ENCODE data around the gene FUZ. TPM values are rescaled to one million over a fixed set of nuclear protein-coding genes. Genes with fewer than 3 reads are reported as not detected.

FUZ gene
- total and polyA plus RNA-seq, 10 donors, result 10.7 to 22.1 (median 16.8) TPM

DNA sequence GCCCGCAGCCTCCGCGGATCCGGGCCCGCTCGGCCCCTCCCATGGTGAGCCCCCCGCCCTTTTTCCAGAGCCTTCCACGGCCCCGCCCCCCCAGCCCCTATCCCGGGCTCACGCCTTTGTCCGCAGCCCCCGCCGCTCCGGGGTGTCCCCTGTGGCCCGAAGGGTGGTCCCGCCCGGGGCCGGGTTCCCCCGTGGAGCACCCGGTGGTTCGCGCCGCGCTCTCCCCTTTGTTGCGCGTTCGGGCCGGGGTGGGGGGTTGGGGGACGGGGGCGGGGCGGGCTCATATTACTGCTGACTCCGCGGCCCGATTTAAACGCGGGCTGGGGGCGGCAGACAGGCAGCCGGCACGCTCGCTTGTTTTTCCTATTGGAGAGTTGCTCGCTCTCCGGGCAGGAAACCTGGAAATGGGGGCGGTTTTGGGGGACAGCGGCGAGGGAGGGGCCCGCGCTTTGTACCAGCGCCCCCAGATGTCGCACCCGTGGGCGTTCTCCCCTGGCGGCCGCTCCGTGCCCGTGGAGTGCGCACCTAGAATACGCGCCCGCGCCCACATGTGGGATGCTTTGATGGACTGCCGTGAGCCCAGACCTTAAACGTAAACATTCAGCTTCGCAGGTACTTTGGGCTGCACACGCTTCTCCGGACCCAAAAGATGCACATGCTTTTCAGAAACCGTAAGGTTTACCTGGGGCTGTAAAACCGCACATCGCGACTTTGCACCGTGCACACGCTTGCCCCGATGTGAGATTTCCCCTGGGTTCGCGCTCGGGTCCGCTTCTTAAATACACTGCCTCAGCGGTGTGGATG is 38.6 kb upstream of the FUZ start:
- Histone ChIP-seq H3K27ac (peak overlapping the region; percentile 97 to 100 (median 99)), H3K36me3 (peaks cover 0 to 26% (median 22%) of the 10 kb centered on the region in 6 donors), H3K4me3 (peak overlapping the region; percentile 72 to 95 (median 78)), H3K27me3 (replicated peaks in 1 of 7) (peaks cover 0 to 5% (median 0%) of the 10 kb centered on the region in 7 donors), H3K4me1 (peaks cover 14 to 80% (median 50%) of the 10 kb centered on the region in 6 donors), H3K9me3 (peaks cover 0 to 6% (median 0%) of the 10 kb centered on the region in 8 donors)
- peak; percentile 89 for DNase-seq
- 2 to 8% (median 3%) methylated on average over 21 to 78 of the region's 78 CpGs for WGBS, 5 donors
- no peak for TF ChIP-seq POLR2A (IDR thresholded peaks at IDR 0.05)
- TF ChIP-seq POLR2AphosphoS5 (IDR thresholded peaks at IDR 0.05), result peak in 2 of 3 donors; percentile 46 to 56
- intact Hi-C loops (cut with DNase I; ENCODE audit: low total_unique reads), result no loop called here

DNA sequence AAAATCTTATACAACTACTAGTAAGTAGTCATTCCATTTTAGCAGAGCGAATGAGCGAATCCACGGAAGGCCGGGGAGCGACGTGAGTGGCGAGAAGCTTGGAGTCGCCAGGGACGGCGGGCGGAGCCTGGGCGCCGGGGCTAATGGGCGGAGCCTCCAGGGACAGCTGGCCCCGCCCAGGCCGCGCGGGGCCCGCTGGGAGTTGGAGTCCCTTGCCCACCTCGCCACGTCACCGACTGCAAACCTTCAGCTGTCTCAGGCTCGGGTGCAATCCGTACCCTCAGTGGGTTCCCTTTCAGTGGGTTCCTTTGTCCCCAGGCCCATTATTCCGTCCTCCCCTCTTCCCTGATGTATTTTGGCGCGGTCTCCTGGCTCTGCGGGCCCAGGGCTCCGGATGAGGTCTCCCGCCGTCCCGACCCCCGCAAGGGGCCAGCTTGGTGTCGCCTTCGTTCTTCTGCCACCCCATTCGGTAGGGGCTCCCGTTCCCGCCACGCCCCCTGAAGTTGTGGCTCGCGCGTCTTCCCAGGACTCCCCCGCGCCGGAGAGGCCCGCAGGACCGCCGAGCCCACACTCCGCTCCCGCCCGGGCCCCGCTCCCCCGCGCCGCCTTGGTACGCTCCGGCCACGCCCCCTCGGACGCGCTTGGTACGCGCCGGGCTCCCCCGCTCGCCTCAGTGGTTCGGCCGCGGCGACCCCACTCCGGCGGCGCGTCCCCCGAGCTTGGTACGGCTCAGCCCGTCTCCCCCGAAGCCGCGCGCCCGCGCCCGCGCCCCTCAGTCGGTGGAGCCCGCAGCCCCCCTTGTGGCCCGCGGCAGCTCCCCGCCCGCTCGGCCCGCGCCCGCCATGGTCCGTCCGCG is 37.6 kb upstream of the FUZ start, which contains the start of gene PTOV1:
Gene PTOV1 (plus strand): TSS at position 673 of the 856 bp plus-strand sequence.
- Histone ChIP-seq H3K4me1 (peaks cover 14 to 74% (median 49%) of the 10 kb centered on the region in 6 donors), H3K27me3 (replicated peaks in 1 of 7) (peaks cover 0 to 5% (median 0%) of the 10 kb centered on the region in 7 donors), H3K4me3 (peak within 1 kb of the TSS; percentile 72 to 95 (median 78)), H3K36me3 (peaks cover 0 to 17% (median 13%) of the 10 kb centered on the region in 6 donors), H3K27ac (peak within 1 kb of the TSS; percentile 97 to 100 (median 99)), H3K9me3 (peaks cover 0 to 6% (median 0%) of the 10 kb centered on the region in 8 donors)
- intact Hi-C loops (cut with DNase I; ENCODE audit: low total_unique reads), result no loop called here
- 1 to 2% (median 1%) methylated on average over 29 to 98 of the region's 98 CpGs for WGBS, 5 donors
- TF ChIP-seq, protein P1, sequence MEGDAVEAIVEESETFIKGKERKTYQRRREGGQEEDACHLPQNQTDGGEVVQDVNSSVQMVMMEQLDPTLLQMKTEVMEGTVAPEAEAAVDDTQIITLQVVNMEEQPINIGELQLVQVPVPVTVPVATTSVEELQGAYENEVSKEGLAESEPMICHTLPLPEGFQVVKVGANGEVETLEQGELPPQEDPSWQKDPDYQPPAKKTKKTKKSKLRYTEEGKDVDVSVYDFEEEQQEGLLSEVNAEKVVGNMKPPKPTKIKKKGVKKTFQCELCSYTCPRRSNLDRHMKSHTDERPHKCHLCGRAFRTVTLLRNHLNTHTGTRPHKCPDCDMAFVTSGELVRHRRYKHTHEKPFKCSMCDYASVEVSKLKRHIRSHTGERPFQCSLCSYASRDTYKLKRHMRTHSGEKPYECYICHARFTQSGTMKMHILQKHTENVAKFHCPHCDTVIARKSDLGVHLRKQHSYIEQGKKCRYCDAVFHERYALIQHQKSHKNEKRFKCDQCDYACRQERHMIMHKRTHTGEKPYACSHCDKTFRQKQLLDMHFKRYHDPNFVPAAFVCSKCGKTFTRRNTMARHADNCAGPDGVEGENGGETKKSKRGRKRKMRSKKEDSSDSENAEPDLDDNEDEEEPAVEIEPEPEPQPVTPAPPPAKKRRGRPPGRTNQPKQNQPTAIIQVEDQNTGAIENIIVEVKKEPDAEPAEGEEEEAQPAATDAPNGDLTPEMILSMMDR (IDR thresholded peaks at IDR 0.05 in 8 of 11, conservative IDR thresholded peaks at IDR 0.05 in 3 of 11), result no peak
- TF ChIP-seq POLR2A (IDR thresholded peaks at IDR 0.05), result peak; percentile 42 to 81 (median 43)
- peak; percentile 92 to 94 (median 94) for TF ChIP-seq POLR2AphosphoS5 (IDR thresholded peaks at IDR 0.05)
- DNase-seq, result peak; percentile 97

DNA sequence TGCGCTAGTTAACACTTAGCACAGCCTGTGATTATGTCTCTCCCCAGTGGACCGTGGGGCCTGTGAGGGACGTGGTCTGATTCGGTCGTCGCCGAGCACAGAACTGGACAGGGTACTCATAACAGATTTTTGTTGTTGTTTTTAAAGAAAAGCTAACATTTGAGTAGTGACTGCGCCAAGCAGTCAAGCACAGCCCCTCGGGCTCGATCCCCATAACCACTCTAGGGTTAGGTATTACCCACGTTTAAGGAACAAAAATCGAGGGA is 37.1 kb upstream of the FUZ start:
- Histone ChIP-seq H3K27me3 (replicated peaks in 1 of 7) (peaks cover 0 to 5% (median 0%) of the 10 kb centered on the region in 7 donors), H3K4me3 (peak overlapping the region; percentile 72 to 95 (median 78)), H3K36me3 (peaks cover 0 to 11% (median 8%) of the 10 kb centered on the region in 6 donors), H3K27ac (peak overlapping the region; percentile 97 to 100 (median 99)), H3K9me3 (peaks cover 0 to 6% (median 0%) of the 10 kb centered on the region in 8 donors), H3K4me1 (peaks cover 14 to 74% (median 48%) of the 10 kb centered on the region in 6 donors)
- peak; percentile 82 for DNase-seq
- TF ChIP-seq POLR2A (IDR thresholded peaks at IDR 0.05) (no peak), POLR2AphosphoS5 (IDR thresholded peaks at IDR 0.05) (no peak)
- TF ChIP-seq, protein P1 (IDR thresholded peaks at IDR 0.05 in 8 of 11, conservative IDR thresholded peaks at IDR 0.05 in 3 of 11), result no peak
- WGBS, 5 donors, result 61 to 65% (median 62%) methylated on average over 12 of the region's 12 CpGs
- intact Hi-C loops (cut with DNase I; ENCODE audit: low total_unique reads), result no loop called here

DNA sequence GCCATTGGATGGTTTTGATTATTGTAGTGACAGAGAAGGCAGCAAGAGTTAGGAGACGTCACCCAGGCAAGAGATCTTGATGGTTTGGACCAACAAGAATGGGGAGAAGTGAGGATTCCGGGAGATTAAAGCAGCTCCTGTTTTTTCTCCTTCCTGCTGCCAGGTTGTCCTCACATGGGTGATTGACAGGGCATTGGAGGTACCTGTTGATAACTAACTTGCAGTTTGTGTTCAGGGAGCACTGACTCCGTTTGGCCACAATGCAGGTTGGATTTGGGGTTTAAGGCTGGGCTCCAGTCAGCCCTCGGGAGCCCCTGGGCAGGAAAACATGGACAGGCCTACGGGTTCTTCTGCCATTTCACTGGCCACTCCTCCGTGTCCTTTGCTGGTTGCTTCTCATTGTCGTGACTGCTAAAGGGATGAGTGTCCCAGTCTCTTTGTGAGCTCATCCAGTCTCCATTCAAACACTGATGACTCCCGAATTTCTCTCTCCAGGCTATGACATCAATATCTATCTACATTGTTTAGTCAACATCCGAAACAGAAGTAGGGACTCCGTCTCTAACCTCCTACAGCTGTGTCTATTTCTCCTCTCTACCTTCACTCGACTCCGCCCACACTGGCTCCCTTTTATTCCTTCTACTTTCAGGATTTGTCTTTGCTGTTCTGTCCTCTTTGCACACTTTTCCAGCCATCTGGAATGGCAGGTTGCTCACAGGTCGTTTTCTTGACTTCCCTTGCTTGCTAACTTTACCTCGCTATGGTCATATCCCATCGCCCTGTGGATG is 36.5 kb upstream of the FUZ start:
- peaks cover 14 to 74% (median 51%) of the 10 kb centered on the region in 6 donors for H3K4me1 ChIP-seq
- WGBS, 5 donors, result 88 to 92% (median 91%) methylated on average over 15 of the region's 15 CpGs
- H3K9me3 ChIP-seq, result peaks cover 0 to 6% (median 0%) of the 10 kb centered on the region in 8 donors
- H3K27ac ChIP-seq, result peak overlapping the region in 6 of 8 donors; percentile 97 to 100 (median 99)
- H3K4me3 ChIP-seq, result peak overlapping the region in 4 of 8 donors; percentile 76 to 95 (median 86)
- peaks cover 0 to 6% (median 3%) of the 10 kb centered on the region in 6 donors for H3K36me3 ChIP-seq
- no peak for DNase-seq
- peaks cover 0 to 5% (median 0%) of the 10 kb centered on the region in 7 donors for H3K27me3 ChIP-seq (replicated peaks in 1 of 7)
- intact Hi-C loops (cut with DNase I; ENCODE audit: low total_unique reads), result no loop called here
- TF ChIP-seq POLR2A (IDR thresholded peaks at IDR 0.05), result no peak
- TF ChIP-seq POLR2AphosphoS5 (IDR thresholded peaks at IDR 0.05), result no peak
- TF ChIP-seq, protein P1 (IDR thresholded peaks at IDR 0.05 in 8 of 11, conservative IDR thresholded peaks at IDR 0.05 in 3 of 11), result no peak
